Endodermal cell (in vitro differentiated cells): Measurements from ENCODE around the gene NUB1. TPM values are rescaled to one million over a fixed set of nuclear protein-coding genes. Genes with fewer than 3 reads are reported as not detected.

Source experiments
- DNase-seq: peaks from one replicate; pipeline ENCODE4 v3.0.0-alpha.2; 2017
- H3K27ac ChIP-seq: 2 replicates; pipeline ENCODE4 v1.5.1; 2013; ENCODE audit warnings: mild to moderate bottlenecking, low read depth, low read length, moderate library complexity
- H3K27me3 ChIP-seq: 2 replicates; pipeline ENCODE4 v1.6.1; 2013; ENCODE audit warnings: mild to moderate bottlenecking, low read length, moderate library complexity; ENCODE audit not compliant: insufficient read depth, control insufficient read depth, poor library complexity, severe bottlenecking
- H3K36me3 ChIP-seq: 2 replicates; pipeline ENCODE4 v1.7.0; 2013; ENCODE audit warnings: mild to moderate bottlenecking, low read length, moderate library complexity; ENCODE audit not compliant: control insufficient read depth, insufficient read depth
- H3K4me1 ChIP-seq: one replicate; pipeline ENCODE4 v1.7.0; 2013; ENCODE audit warnings: low read length; ENCODE audit not compliant: control insufficient read depth, insufficient read depth
- H3K4me3 ChIP-seq: 2 replicates; pipeline ENCODE4 v1.5.1; 2013; ENCODE audit warnings: mild to moderate bottlenecking, low read length, moderate library complexity
- H3K9ac ChIP-seq: 2 replicates; pipeline ENCODE4 v1.6.1; 2013; ENCODE audit warnings: mild to moderate bottlenecking, low read length, moderate library complexity; ENCODE audit not compliant: poor library complexity, severe bottlenecking; ENCODE audit errors: extremely low read depth
- H3K9me3 ChIP-seq: 2 replicates; pipeline ENCODE4 v1.6.1; 2013; ENCODE audit warnings: mild to moderate bottlenecking, low read length, moderate library complexity; ENCODE audit not compliant: control insufficient read depth
- H3K27ac Mint-ChIP-seq: 2 replicates; pipeline ENCODE4 v1.8.0; 2020; ENCODE audit warnings: mixed read lengths
- H3K27me3 Mint-ChIP-seq: 2 replicates; pipeline ENCODE4 v1.8.0; 2021; ENCODE audit warnings: mild to moderate bottlenecking, mixed read lengths; ENCODE audit not compliant: insufficient read depth
- H3K36me3 Mint-ChIP-seq: 2 replicates; pipeline ENCODE4 v1.8.0; 2020; ENCODE audit warnings: low read depth, mixed read lengths
- H3K4me1 Mint-ChIP-seq: 2 replicates; pipeline ENCODE4 v1.8.0; 2020; ENCODE audit warnings: mixed read lengths
- H3K4me3 Mint-ChIP-seq: 2 replicates; pipeline ENCODE4 v1.8.0; 2020; ENCODE audit warnings: mild to moderate bottlenecking, moderate library complexity, mixed read lengths
- H3K9me3 Mint-ChIP-seq: 2 replicates; pipeline ENCODE4 v1.8.0; 2020; ENCODE audit warnings: mild to moderate bottlenecking, mixed read lengths
- CTCF ChIP-seq: fragments of 200-600 bp; sonication (generic); conservative IDR thresholded peaks from 2 replicates; pipeline ENCODE4 v1.5.0; 2021; ENCODE audit warnings: antibody characterized with exemption, mild to moderate bottlenecking
- WGBS, 2 experiments: methylation state at CpG; one replicate each; pipeline versions ENCODE4 v1.1.5 to v1.1.7; 2013; ENCODE audit warnings: missing lambda C conversion rate in 2 of 2, mixed read lengths in 1 of 2; ENCODE audit not compliant: insufficient coverage in 1 of 2, insufficient read length in 1 of 2; 5-methylcytosine and 5-hydroxymethylcytosine counted together
- total RNA-seq, 2 donors: library from RNA; stranded (reverse); fragmentation: NEBNext Ultra II Directional in 1 of 2; extraction: Animal tissue kit (Norgen Biotek cat#: 25700) in 1 of 2; gene quantifications; 2 replicates in 1 of 2; 3 replicates in 1 of 2; pipeline ENCODE4 v1.2.1, GENCODE V29; 2021

NUB1 gene
- total RNA-seq, 2 donors from 2014 or later, result 50.2 to 64.7 TPM

- Mint-ChIP-seq H3K27me3 (peaks cover 2% of the 10 kb centered on the region), H3K4me1 (peaks cover 25% of the 10 kb centered on the region), H3K27ac (no peak overlapping the region), H3K4me3 (no peak overlapping the region), H3K36me3 (no peaks in the 10 kb centered on the region), H3K9me3 (peaks cover 10% of the 10 kb centered on the region)
- Histone ChIP-seq H3K4me3 (no peak overlapping the region), H3K36me3 (no peaks in the 10 kb centered on the region), H3K27ac (no peak overlapping the region), H3K27me3 (no peaks in the 10 kb centered on the region), H3K9me3 (peaks cover 16% of the 10 kb centered on the region), H3K9ac (no peak overlapping the region), H3K4me1 (peaks cover 4% of the 10 kb centered on the region)
- no peak for TF ChIP-seq CTCF
- no peak for DNase-seq
- WGBS, 2 experiments, result 89 to 100% methylated on average over 3 to 4 of the region's 4 CpGs
Measured at GRCh38 chr7:151309311-151309710, 32.3 kb upstream of the NUB1 start.

GRCh38 chr7:151310578-151310977 is 31.0 kb upstream of the NUB1 start:
- no peak overlapping the region for H3K27ac Mint-ChIP-seq
- no peak for DNase-seq
- H3K4me1 ChIP-seq, result peaks cover 4% of the 10 kb centered on the region
- 60 to 78% methylated on average over 3 to 4 of the region's 4 CpGs for WGBS, 2 experiments
- no peak overlapping the region for H3K27ac ChIP-seq
- no peak overlapping the region for H3K4me3 ChIP-seq
- H3K4me1 Mint-ChIP-seq, result peaks cover 21% of the 10 kb centered on the region
- no peak overlapping the region for H3K4me3 Mint-ChIP-seq
- H3K9me3 Mint-ChIP-seq, result peaks cover 10% of the 10 kb centered on the region
- H3K27me3 ChIP-seq, result no peaks in the 10 kb centered on the region
- H3K27me3 Mint-ChIP-seq, result no peaks in the 10 kb centered on the region
- H3K9me3 ChIP-seq, result peaks cover 16% of the 10 kb centered on the region
- no peaks in the 10 kb centered on the region for H3K36me3 Mint-ChIP-seq
- peak; percentile 60 for TF ChIP-seq CTCF
- H3K36me3 ChIP-seq, result no peaks in the 10 kb centered on the region
- H3K9ac ChIP-seq, result no peak overlapping the region

GRCh38 chr7:151311294-151311864 is 30.2 kb upstream of the NUB1 start:
- Mint-ChIP-seq H3K27me3 (no peaks in the 10 kb centered on the region), H3K36me3 (no peaks in the 10 kb centered on the region), H3K4me3 (no peak overlapping the region), H3K27ac (no peak overlapping the region), H3K4me1 (peaks cover 16% of the 10 kb centered on the region), H3K9me3 (peaks cover 10% of the 10 kb centered on the region)
- peak; percentile 81 for DNase-seq
- H3K36me3 ChIP-seq, result no peaks in the 10 kb centered on the region
- H3K27ac ChIP-seq, result no peak overlapping the region
- no peak overlapping the region for H3K9ac ChIP-seq
- TF ChIP-seq CTCF, result peak; percentile 61
- H3K27me3 ChIP-seq, result no peaks in the 10 kb centered on the region
- H3K9me3 ChIP-seq, result peaks cover 16% of the 10 kb centered on the region
- H3K4me1 ChIP-seq, result peaks cover 4% of the 10 kb centered on the region
- WGBS, 2 experiments, result 74 to 78% methylated on average over 5 to 6 of the region's 6 CpGs
- no peak overlapping the region for H3K4me3 ChIP-seq
